PC-3 (cell line): ENCODE data around the gene TRIM42. TPM values are rescaled to one million over a fixed set of nuclear protein-coding genes. Genes with fewer than 3 reads are reported as not detected.

ENCODE experiments used
- ATAC-seq: fragments of 200-7000 bp; cut with Tn5 transposase; 2 replicates; pipeline ENCODE4 v1.9.1; 2020; ENCODE audit warnings: mild to moderate bottlenecking, moderate library complexity
- BruUV-seq: library from RNA; stranded (reverse); fragments of 400-500 nt; replicated peaks from 2 replicates; lab custom pipeline; 2021; lab: Mats Ljungman, UMichigan
- CTCF ChIA-PET: fragments of 300-600 bp; sonication (Branson Sonifier 250); formaldehyde crosslinking; loops from one replicate; lab custom pipeline; 2022; ENCODE audit warnings: antibody characterized with exemption; lab: Charles Lee
- POLR2A ChIA-PET: fragments of 300-600 bp; sonication (Branson Sonifier 250); formaldehyde crosslinking; loops from one replicate; lab custom pipeline; 2022; ENCODE audit warnings: antibody characterized with exemption; ENCODE audit not compliant: unreplicated experiment; lab: Charles Lee
- DNase-seq: peaks from one replicate; pipeline ENCODE4 v3.0.0-alpha.2; 2015
- H2AFZ ChIP-seq: fragments of 300-600 bp; sonication (generic); 2 replicates; pipeline ENCODE4 v1.6.0; 2016; ENCODE audit warnings: antibody characterized with exemption, low read length
- H3F3A ChIP-seq: fragments of 300-600 bp; sonication (generic); one replicate; pipeline ENCODE4 v1.6.0; 2017; ENCODE audit warnings: antibody characterized with exemption, low read length, control low read depth, mild to moderate bottlenecking; ENCODE audit not compliant: unreplicated experiment
- H3K27ac ChIP-seq: fragments of 300-600 bp; sonication (generic); 2 replicates; pipeline ENCODE4 v1.5.1; 2016; ENCODE audit warnings: mild to moderate bottlenecking, low read length
- H3K27me3 ChIP-seq: fragments of 300-600 bp; sonication (generic); 2 replicates; pipeline ENCODE4 v1.6.1; 2016; ENCODE audit warnings: low read length, mixed read lengths
- H3K36me3 ChIP-seq: fragments of 300-600 bp; sonication (generic); 2 replicates; pipeline ENCODE4 v1.6.1; 2016; ENCODE audit warnings: low read depth, mixed run types, low read length, mixed read lengths
- H3K4me1 ChIP-seq: fragments of 300-600 bp; sonication (generic); 2 replicates; pipeline ENCODE4 v1.5.1; 2016; ENCODE audit warnings: low read length; ENCODE audit not compliant: insufficient read depth
- H3K4me2 ChIP-seq: fragments of 300-600 bp; sonication (generic); 2 replicates; pipeline ENCODE4 v1.6.0; 2016; ENCODE audit warnings: low read length
- H3K4me3 ChIP-seq: fragments of 300-600 bp; sonication (generic); 2 replicates; pipeline ENCODE4 v1.5.1; 2016; ENCODE audit warnings: mild to moderate bottlenecking, low read length, mixed read lengths
- H3K79me2 ChIP-seq: fragments of 300-600 bp; sonication (generic); 2 replicates; pipeline ENCODE4 v1.6.1; 2017; ENCODE audit warnings: low read length, mixed read lengths
- H3K9ac ChIP-seq: fragments of 300-600 bp; sonication (generic); 2 replicates; pipeline ENCODE4 v1.6.0; 2016; ENCODE audit warnings: mild to moderate bottlenecking, low read length
- H3K9me2 ChIP-seq: fragments of 300-600 bp; sonication (generic); replicated peaks from 2 replicates; pipeline ENCODE4 v1.6.1; 2016; ENCODE audit warnings: mixed run types, low read length, mixed read lengths
- H3K9me3 ChIP-seq: fragments of 300-600 bp; sonication (generic); 2 replicates; pipeline ENCODE4 v1.6.1; 2016; ENCODE audit warnings: low read length, mixed read lengths
- H4K20me1 ChIP-seq: fragments of 300-600 bp; sonication (generic); 2 replicates; pipeline ENCODE4 v1.6.1; 2016; ENCODE audit warnings: low read length, mixed read lengths
- CTCF ChIP-seq: fragments of 300-600 bp; sonication (generic); conservative IDR thresholded peaks from 2 replicates; pipeline ENCODE4 v1.5.1; 2017; ENCODE audit warnings: antibody characterized with exemption, low read depth, mild to moderate bottlenecking, low read length
- EZH2 ChIP-seq: fragments of 300-600 bp; sonication (generic); IDR thresholded peaks from one replicate; pipeline ENCODE4 v1.6.1; 2017; ENCODE audit warnings: antibody characterized with exemption, mild to moderate bottlenecking, low read length; ENCODE audit not compliant: unreplicated experiment
- EZH2phosphoT487 ChIP-seq: fragments of 300-600 bp; sonication (generic); IDR thresholded peaks from 2 replicates; pipeline ENCODE4 v1.6.1; 2018; ENCODE audit warnings: mild to moderate bottlenecking, antibody characterized with exemption, low read length, borderline replicate concordance
- intact Hi-C: fragments of 100-400 bp; cut with micrococcal nuclease; formaldehyde crosslinking; loops from 2 replicates; pipeline ENCODE4 v1.9.0; 2023
- total RNA-seq: library from RNA; depleted of rRNA; stranded (reverse); fragments of >200 nt; gene quantifications from 2 replicates; pipeline ENCODE4 v1.2.3, GENCODE V29; 2014

TRIM42 gene
- total RNA-seq, 1 experiment from 2014 or later = not detected

DNA sequence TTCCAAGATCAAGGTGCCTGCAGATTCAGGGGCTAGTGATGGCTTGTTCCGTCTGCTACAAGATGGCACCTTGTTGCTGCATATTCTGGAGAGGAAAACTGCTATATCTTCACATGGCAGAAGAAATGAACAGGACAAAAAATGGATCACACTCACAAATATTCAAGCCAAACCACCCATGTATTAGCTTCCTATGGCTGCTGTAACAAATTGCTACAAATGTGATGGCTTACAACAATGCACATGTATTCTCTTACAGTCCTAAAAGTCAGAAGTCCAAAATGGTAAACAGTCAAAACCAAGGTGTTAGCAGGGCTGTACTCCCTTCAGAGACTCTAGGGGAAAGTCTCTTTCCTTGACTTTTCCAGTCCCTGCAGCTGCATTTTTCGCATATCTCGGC is 55.8 kb downstream of the TRIM42 start:
- H3K4me1 ChIP-seq = no peaks in the 10 kb centered on the region
- ChIA-PET CTCF (no interaction called here), POLR2A (no interaction called here)
- H3K79me2 ChIP-seq = no peaks in the 10 kb centered on the region
- no peak overlapping the region for H3K9ac ChIP-seq
- H3K27me3 ChIP-seq = peaks cover 13% of the 10 kb centered on the region
- ATAC-seq (no peak), DNase-seq (no peak)
- no peaks in the 10 kb centered on the region for H3K9me3 ChIP-seq
- no TSS peak for BruUV-seq
- H3K4me2 ChIP-seq = no peak overlapping the region
- H3K4me3 ChIP-seq = no peak overlapping the region
- no peaks in the 10 kb centered on the region for H3K36me3 ChIP-seq
- H4K20me1 ChIP-seq = no peaks in the 10 kb centered on the region
- TF ChIP-seq EZH2 (no peak), EZH2phosphoT487 (no peak), CTCF (no peak)
- H3K27ac ChIP-seq = no peak overlapping the region
- no peak overlapping the region for H2AFZ ChIP-seq
- intact Hi-C loops = no loop called here
- no peaks in the 10 kb centered on the region for H3K9me2 ChIP-seq
- no peaks in the 10 kb centered on the region for H3F3A ChIP-seq

DNA sequence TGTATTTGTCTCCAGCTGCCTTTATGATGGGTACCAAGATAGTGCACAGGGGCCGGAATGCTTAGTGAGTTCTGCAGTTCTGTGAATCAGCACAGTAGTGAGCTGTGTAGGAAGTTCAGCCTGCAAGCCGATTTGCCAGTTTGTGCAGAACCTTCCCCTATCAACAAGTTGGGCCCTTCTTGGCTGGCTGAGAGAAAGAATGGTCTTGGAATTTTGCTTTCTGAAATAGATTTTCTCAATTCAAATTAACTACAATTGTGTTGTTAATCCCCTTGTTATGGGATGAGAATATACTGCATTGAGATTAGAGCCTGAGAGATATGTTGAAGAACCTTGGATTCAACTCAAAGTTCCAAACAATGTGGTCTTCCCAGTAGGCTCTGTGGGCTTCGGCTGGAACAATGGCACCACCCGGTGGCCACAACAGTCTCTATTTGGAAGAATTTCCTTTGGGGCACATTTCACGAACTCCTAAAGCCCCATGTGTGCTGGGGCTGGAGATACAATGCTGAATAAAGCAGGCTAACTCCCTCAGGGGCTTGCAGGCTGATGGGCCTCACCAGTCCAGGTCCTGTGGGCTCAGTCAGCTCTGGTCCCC is 59.1 kb downstream of the TRIM42 start:
- Histone ChIP-seq H3K9me3 (no peaks in the 10 kb centered on the region), H3K27me3 (no peaks in the 10 kb centered on the region), H3F3A (no peaks in the 10 kb centered on the region), H2AFZ (no peak overlapping the region), H3K79me2 (no peaks in the 10 kb centered on the region), H3K9me2 (no peaks in the 10 kb centered on the region), H4K20me1 (no peaks in the 10 kb centered on the region), H3K9ac (no peak overlapping the region), H3K27ac (no peak overlapping the region), H3K4me2 (no peak overlapping the region), H3K36me3 (no peaks in the 10 kb centered on the region), H3K4me3 (no peak overlapping the region), H3K4me1 (no peaks in the 10 kb centered on the region)
- intact Hi-C loops = no loop called here
- peak; percentile 43 for DNase-seq
- no peak for ATAC-seq
- ChIA-PET CTCF (no interaction called here), POLR2A (no interaction called here)
- TF ChIP-seq CTCF = peak; percentile 56
- no peak for TF ChIP-seq EZH2phosphoT487
- no peak for TF ChIP-seq EZH2
- BruUV-seq = no TSS peak

- TF ChIP-seq EZH2 = no peak
- no peak for TF ChIP-seq CTCF
- no peak for TF ChIP-seq EZH2phosphoT487
- Histone ChIP-seq H3K4me2 (no peak overlapping the region), H3F3A (no peaks in the 10 kb centered on the region), H3K36me3 (no peaks in the 10 kb centered on the region), H3K9me3 (no peaks in the 10 kb centered on the region), H3K9me2 (no peaks in the 10 kb centered on the region), H2AFZ (no peak overlapping the region), H3K4me1 (no peaks in the 10 kb centered on the region), H4K20me1 (no peaks in the 10 kb centered on the region), H3K9ac (no peak overlapping the region), H3K79me2 (no peaks in the 10 kb centered on the region), H3K27me3 (no peaks in the 10 kb centered on the region), H3K27ac (no peak overlapping the region), H3K4me3 (no peak overlapping the region)
- intact Hi-C loops = no loop called here
- BruUV-seq = no TSS peak
- CTCF ChIA-PET = no interaction called here
- no peak for ATAC-seq
- DNase-seq = no peak
- POLR2A ChIA-PET = no interaction called here
Measured at GRCh38 chr3:140742116-140742515, 64.3 kb downstream of the TRIM42 start.
